HG03175 (cell line): ENCODE data around the gene PDHB.

ENCODE experiments used
- ATAC-seq: cut with Tn5 transposase; IDR thresholded peaks from one replicate; pipeline ENCODE4 v1.9.1; 2021; ENCODE audit warnings: mild to moderate bottlenecking, moderate library complexity; ENCODE audit not compliant: unreplicated experiment

PDHB gene

GRCh38 chr3:58404396-58404795 lies 29.2 kb downstream of the PDHB start:
- no peak for ATAC-seq

- no peak for ATAC-seq
Observed at GRCh38 chr3:58403513-58404109, 30.0 kb downstream of the PDHB start.

- ATAC-seq: no peak
Observed at GRCh38 chr3:58398669-58399333, 34.8 kb downstream of the PDHB start.

GRCh38 chr3:58394339-58394738 lies 39.3 kb downstream of the PDHB start:
- no peak for ATAC-seq

- ATAC-seq: no peak
Observed at GRCh38 chr3:58392181-58392580, 41.5 kb downstream of the PDHB start.

GRCh38 chr3:58391156-58391865 lies 42.3 kb downstream of the PDHB start:
- ATAC-seq: no peak

- no peak for ATAC-seq
Observed at GRCh38 chr3:58388550-58389091, 45.0 kb downstream of the PDHB start.

GRCh38 chr3:58387650-58388546 lies 45.7 kb downstream of the PDHB start:
- ATAC-seq: no peak

GRCh38 chr3:58386626-58387365 lies 46.8 kb downstream of the PDHB start:
- ATAC-seq: no peak

GRCh38 chr3:58384381-58385090 lies 49.1 kb downstream of the PDHB start:
- no peak for ATAC-seq

- no peak for ATAC-seq
Observed at GRCh38 chr3:58383904-58384303, 49.7 kb downstream of the PDHB start.

GRCh38 chr3:58383476-58383875 lies 50.2 kb downstream of the PDHB start:
- ATAC-seq: no peak

- no peak for ATAC-seq
Observed at GRCh38 chr3:58379351-58380073, 54.1 kb downstream of the PDHB start.

- ATAC-seq: no peak
Observed at GRCh38 chr3:58377750-58378149, 55.9 kb downstream of the PDHB start.
